ENCODE measurements around the gene GIMAP2. TPM values are rescaled to one million over a fixed set of nuclear protein-coding genes. Genes with fewer than 3 reads are reported as not detected.
"Not testable (repeated sequence)": the region's sequence is repeated elsewhere in the genome, so short reads cannot be mapped to it uniquely, and the experiment has no call there.

The GIMAP2 gene
- 75.9 and 79.2 TPM in 2 replicates for total RNA-seq

DNA sequence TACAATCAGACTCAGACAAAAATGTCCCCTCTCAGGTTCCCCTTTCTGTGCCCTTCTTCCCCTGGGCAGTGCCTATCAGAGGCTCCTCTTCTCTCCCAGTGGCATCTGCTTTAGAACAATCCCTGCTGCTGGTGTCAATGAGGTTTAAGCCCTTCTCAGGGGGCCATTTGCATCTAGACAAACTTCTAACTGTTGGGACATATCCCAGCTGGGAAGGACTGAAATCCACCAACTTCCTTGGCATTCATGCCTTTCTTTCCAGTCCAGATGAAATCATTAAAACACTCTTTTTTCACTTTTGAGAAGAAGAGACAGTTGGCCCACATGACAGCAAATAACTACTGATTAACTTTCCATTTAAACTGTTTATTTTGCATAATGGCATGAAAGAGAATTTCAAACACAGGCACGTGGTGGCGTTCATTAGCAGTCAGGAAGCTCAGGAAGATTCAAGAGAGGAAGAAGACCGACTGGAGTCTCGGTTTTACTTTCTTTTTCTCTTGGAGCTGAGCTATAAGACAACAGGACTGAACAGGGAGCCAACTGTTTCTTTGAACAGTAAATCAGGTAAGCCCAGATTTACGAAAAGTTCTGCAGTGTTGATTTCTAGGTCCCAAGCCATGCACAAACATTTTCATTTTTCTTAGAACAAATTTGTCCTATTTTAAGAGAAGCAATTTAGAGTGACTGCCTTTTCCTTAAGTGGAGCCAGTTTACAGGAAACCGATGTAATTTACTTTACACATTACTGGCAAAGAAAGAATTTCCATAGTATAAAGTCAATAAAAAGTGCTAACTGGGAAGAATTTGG lies at the start of gene GIMAP2:
TSS of gene GIMAP2 (plus strand) at position 488 of the 811 bp plus-strand sequence. CDS start 1,354 bp downstream, outside the sequence.
- intact Hi-C loops (cut with micrococcal nuclease), result loop anchor here (1.0 to 5.0 kb wide), 4 partner anchors 17 to 168 kb away; partner anchors contain the start of gene GIMAP5

DNA sequence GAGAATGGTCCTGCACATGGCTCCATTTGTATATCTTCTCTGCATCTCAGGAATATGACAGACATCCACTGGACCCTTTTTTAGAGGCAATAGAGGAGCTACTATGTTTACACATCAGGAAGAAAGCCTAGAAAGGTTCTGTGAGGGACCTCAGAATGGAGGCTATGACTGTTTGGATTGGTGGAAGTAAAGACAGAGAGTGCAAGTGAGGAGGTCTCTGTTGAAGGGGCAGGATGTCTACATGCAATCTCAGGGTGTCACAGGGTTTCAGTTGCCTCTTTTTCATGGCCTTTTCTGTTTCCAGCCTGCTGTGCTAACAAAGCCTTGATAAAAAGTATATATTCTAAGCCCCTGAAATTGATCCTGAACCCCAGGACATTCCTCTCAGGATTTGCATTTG lies 43.7 kb upstream of the GIMAP2 start:
- intact Hi-C loops (cut with micrococcal nuclease), result no loop called here

- intact Hi-C loops (cut with micrococcal nuclease), result no loop called here
These were observed 42.6 kb upstream of the GIMAP2 start for GRCh38 chr7:150642926-150643325.

DNA sequence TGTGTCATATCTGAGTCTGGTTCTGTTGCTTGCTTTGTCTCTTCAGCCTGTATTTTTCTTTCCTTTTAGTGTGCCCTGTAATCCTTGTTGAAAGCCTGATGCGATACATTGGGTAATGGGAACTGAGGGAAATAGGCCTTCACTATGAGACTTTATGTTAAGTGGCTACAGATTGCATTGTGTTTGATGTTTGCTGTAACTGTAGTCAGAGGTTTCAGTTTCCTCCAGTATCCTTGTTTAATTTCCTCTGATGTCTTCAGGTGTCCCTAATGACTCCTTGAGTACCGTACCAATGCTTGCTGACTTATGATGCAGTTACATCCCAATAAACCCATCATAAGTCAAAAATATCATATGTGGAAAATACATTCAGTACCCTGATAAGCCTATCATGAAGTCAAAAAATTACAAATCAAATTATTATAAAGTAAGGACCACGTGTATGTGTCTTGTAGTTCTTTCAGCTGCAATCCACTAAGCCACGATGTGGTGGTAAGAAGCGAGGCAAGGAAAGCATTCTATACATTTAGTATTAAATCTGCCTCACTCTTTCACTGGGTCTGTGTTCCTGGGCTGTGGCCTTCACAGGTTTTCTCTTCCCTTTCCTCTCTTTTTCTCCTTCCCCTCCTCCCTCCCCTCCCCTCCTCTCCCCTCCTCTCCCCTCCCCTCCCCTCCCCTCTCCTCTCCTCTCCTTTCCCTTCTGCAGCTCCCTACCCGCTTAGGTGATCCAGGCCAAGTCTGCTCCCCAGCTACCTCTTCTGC lies 40.1 kb upstream of the GIMAP2 start:
- intact Hi-C loops (cut with micrococcal nuclease), result no loop called here

- intact Hi-C loops (cut with micrococcal nuclease), result no loop called here
These were observed 37.0 kb upstream of the GIMAP2 start for GRCh38 chr7:150648353-150649079.

DNA sequence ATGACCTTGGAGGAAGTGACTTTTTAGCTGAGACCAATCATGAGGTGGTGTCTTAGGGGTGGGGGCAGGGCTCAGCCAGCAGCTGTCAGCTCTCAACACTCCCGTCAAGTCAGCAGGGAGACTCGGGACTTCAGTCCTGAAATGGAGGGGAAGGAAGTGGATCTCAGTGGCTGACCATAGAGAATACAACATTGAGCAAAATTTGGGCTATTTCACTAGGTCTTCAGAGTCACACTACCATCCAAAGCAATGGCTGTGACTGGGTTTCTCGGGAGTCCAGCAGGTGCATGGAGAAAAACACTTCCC lies 36.5 kb upstream of the GIMAP2 start:
- intact Hi-C loops (cut with micrococcal nuclease), result no loop called here

GRCh38 chr7:150654692-150655091 lies 30.8 kb upstream of the GIMAP2 start:
- intact Hi-C loops (cut with micrococcal nuclease), result no loop called here

GRCh38 chr7:150656047-150656446 lies 29.5 kb upstream of the GIMAP2 start:
- intact Hi-C loops (cut with micrococcal nuclease), result no loop called here

GRCh38 chr7:150657526-150657925 lies 28.0 kb upstream of the GIMAP2 start:
- intact Hi-C loops (cut with micrococcal nuclease), result no loop called here

- intact Hi-C loops (cut with micrococcal nuclease), result no loop called here
These were observed 24.4 kb upstream of the GIMAP2 start for GRCh38 chr7:150660939-150661613.

DNA sequence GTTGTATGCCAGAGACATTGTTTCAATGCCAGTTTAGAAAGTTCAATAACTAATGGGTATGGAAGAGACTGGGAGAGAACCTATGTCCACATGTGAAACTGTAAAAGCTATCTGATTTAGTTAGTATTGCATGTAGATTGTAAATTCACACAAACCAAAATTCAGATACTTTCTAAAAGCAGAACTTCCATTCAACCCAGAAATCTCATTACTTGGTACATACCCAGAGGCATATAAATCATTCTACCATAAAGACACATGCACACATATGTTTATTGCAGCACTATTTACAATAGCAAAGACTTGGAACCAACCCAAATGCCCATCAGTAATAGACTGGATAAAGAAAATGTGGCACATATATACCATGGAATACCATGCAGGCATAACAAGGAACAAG lies 22.7 kb upstream of the GIMAP2 start:
- intact Hi-C loops (cut with micrococcal nuclease), result loop anchor here (1.0 kb wide), 1 partner anchor 214 kb away; no protein-coding TSS in a partner anchor

GRCh38 chr7:150663802-150664494 lies 21.6 kb upstream of the GIMAP2 start:
- intact Hi-C loops (cut with micrococcal nuclease), result loop anchor here (1.0 kb wide), 1 partner anchor 215 kb away; no protein-coding TSS in a partner anchor

- intact Hi-C loops (cut with micrococcal nuclease), result loop anchor here (5.0 kb wide), 2 partner anchors 52 to 148 kb away; partner anchors contain the start of gene GIMAP1
These were observed 20.3 kb upstream of the GIMAP2 start for GRCh38 chr7:150665089-150665748.

DNA sequence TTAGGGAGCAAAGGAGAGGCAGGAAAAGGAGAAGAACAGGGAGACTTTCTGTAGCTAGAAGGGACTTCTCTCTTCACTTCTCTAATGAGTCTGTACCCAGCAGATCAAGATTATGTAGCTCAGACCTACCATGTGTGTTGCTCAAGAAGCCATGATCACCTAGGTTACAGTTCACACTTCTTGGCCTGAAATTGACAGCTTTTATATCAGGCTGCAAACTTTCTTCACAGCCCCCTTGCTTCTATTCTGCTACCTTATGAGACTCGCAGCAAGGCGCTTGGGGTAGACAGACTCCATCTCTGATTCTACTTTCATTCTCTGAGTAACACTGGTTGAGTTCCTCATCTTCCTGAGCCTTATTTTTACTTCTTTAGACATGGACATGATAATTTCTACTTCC lies 19.6 kb upstream of the GIMAP2 start:
- intact Hi-C loops (cut with micrococcal nuclease), result loop anchor here (5.0 kb wide), 2 partner anchors 51 to 149 kb away; partner anchors contain the start of gene GIMAP1

GRCh38 chr7:150666412-150666811 lies 19.1 kb upstream of the GIMAP2 start:
- intact Hi-C loops (cut with micrococcal nuclease), result loop anchor here (5.0 kb wide), 2 partner anchors 51 to 149 kb away; partner anchors contain the start of gene GIMAP1

DNA sequence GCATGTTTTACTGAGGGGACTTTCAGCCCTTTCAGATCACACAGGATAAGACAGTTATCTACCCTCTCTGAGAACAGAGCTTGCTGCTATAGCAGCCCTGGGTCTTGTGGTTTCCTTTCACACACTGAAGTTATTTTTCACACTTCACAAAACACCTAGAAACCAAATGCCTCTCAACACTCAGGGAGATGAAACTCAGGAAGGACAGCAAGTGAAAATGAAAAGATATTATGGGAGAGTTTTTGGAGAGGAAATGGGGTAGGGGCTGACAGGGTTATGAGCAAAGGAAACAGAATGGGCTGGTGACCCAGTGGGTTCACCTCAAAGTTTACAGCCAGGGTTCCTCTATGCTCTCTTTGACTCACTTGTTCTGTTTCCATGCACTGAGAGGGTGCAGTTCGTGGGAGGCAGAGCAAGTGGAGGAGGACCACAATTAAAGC lies 17.0 kb upstream of the GIMAP2 start:
- intact Hi-C loops (cut with micrococcal nuclease), result loop anchor here (1.0 to 5.0 kb wide), 9 partner anchors 8 to 218 kb away; partner anchors contain the start of genes GIMAP1, GIMAP2, GIMAP6 and GIMAP8

- intact Hi-C loops (cut with micrococcal nuclease), result loop anchor here (1.0 to 5.0 kb wide), 9 partner anchors 7 to 219 kb away; partner anchors contain the start of genes GIMAP1, GIMAP2, GIMAP6 and GIMAP8
These were observed 16.5 kb upstream of the GIMAP2 start for GRCh38 chr7:150668977-150669376.

GRCh38 chr7:150671798-150672585 lies 13.5 kb upstream of the GIMAP2 start:
- intact Hi-C loops (cut with micrococcal nuclease), result not testable (repeated sequence)

- intact Hi-C loops (cut with micrococcal nuclease), result loop anchor here (1.0 to 2.0 kb wide), 2 partner anchors 7 to 45 kb away; no protein-coding TSS in a partner anchor
These were observed 9.8 kb upstream of the GIMAP2 start for GRCh38 chr7:150675714-150676113.
